Activated naive CD4-positive, alpha-beta T cell treated with anti-CD3 and anti-CD28 coated beads, Interleukin-2, amount 50 U/mL, for 16 hours (primary cell): ENCODE measurements around the gene STK39.

ENCODE experiments used
- DNase-seq: peaks from one replicate; pipeline ENCODE4 v3.0.0-alpha.2; 2020

STK39 gene

DNA sequence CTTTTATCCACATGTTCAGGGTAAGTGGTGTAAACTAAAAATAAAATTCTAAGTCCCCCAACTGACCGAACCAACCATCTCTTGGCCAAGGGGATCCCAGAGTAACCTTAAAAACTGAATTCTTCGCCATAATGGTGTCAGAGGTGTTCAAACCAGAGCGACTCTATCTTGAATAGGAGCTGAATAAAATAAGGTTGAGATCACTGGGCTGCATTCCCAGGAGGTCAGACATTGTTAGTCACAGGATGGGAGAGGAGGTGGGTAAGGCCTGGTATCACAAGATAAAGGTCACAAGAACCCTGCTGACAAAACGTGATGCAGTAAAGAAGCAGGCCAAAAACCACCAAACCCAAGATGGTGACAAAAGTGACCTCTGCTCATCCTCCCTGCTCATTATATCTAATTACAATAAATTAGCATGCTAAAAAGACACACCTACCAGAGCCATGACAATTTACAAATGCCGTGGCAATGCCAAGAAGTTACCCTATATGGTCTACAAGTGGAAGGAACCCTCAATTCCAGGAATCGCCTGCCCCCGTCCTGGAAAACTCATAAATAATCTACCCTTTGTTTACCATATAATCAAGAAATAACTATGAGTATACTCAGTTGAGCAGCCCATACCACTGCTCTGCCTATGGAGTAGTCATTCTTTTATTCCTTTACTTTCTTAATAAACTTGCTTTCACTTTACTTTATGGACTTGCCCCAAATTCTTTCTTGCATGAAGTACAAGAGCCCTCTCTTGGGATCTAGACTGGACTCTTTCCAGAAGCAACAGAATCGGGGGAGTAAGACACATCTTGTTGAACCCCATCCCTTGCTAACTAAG lies 302.4 kb downstream of the STK39 start:
- no peak for DNase-seq

DNA sequence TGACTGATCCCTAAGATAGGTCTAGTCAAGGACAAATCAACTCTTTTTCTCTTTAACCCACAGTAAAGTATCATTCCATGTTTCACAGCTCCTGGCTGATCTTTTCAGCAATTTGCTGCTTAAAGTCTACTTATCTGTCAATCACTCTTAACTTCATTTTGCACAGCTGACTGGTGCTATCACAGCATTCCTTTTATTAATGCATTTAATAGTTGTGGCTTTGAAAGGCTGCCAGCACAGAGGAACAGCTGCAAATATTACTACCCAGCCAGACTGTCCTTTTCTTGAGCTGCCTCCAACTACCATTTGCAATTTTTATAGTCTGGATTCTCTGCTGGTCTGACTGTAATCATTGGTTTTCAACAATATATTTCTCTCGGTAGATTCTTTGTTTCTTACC lies 303.5 kb downstream of the STK39 start:
- DNase-seq: no peak

DNA sequence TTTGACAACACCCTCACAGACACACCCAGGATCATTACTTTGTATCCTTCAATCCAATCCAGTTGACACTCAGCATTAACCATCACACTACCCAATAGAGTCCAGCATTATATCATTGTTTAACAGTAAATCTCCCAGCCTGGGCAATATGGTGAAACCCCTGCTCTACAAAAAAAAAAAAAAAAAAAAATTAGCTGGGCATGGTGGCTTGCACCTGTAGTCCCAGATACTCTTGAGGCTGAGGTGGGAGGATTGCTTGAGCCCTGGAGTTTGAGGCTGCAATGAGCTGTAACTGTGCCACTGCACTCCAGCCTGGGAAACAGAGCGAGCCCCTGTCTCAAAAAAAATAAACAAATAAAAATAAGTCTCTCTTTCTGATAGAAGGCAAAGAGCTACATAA lies 304.0 kb downstream of the STK39 start:
- DNase-seq: no peak

DNA sequence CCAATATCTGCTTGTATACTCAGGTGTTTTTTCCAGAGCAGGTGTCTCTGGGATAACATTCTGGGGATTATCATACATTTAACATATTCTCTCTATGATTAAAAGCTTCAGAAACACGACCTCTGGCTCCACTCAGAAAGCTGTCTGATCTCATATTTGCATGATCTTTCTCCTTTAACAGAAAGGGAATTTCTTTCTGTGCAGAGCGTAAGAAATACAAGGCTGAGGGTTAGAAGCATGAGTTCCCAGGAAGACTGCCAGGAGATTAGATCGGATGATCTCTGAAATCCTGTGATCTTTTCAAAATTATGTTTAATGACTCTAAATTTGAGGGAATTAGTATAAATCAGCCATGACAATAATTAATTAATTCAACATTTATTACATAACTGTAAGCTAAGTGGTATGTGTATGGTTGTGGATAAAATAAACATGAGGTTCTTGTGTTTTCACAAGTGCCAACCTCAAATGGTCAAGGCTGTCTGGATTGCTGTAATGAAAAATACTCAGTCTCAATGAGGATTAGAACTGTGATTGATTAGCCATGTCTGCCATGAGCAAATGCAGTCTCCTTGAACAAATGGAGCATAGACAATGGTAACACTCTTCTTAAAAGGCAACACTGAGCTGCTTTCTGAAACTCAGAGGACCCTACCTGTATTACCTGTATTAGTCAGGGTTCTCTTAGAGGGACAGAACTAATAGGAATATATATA lies 304.9 kb downstream of the STK39 start:
- no peak for DNase-seq

DNA sequence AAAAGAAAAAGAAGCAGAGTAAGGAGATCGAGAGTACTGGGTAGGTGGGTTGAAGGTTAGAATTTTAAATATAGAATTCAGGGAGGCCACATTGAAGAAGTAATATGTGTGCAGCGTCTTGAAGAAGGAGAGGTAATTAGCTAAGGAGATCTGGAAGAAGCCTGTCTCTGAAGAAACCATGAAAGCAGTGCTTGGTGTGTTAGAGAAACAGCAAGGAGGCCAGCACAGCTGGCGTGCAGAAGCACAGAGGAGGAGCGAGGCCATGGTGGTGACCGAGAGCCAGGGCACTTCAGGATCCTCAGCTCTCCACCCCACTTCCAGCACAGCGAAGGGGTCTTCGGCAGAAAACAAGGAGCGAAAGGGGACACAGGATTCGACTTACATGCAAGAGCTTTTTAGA lies 305.8 kb downstream of the STK39 start:
- DNase-seq: no peak

DNA sequence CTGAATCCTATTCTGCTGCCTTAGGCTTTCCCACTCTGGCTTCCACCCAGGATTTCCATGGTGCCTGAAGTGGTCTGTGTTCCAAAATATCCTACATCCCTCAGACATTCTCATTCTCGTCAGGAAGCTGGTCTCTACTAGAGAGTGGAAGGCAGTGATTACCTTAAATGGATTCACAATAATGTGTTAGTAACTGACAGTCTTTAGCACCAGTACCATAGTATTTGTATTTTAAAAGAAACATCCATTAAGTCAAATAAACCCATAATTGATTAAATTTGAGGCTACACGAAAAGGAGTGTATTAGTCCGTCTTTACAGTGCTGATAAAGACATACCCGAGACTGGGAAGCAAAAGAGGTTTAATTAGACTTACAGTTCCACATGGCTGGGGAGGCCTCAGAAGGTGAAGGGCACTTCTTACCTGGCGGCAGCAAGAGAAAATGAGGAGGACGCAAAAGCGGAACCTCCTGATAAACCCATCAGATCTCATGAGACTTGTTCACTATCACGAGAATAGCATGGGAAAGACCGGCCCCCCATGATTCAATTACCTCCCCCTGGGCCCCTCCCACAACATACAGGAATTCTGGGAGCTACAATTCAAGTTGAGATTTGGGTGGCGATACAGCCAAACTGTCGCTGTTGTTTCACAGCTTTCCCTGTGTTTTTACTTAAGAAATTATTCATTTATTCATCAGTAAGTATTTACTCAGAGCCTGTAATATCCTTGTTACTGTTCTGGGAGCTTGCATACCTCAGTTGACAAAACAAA lies 306.5 kb downstream of the STK39 start:
- DNase-seq: no peak

DNA sequence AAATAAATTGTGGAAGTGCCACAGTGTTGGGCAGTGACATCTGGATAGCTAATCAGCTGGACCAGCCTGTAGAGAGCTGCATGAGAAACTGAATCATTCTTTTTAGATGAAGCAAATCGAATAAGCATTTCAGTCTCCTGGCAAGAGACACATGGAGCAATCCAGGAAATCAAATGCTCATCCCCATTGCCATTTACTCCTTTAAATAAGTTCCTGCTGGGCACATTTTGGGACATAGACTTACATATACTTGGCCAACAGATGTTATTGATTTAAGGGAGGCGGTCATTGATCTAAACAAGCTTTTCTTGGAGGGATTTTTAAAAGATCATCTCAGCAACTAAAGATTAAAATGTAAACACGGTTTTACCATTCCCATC lies 307.1 kb downstream of the STK39 start:
- no peak for DNase-seq

DNA sequence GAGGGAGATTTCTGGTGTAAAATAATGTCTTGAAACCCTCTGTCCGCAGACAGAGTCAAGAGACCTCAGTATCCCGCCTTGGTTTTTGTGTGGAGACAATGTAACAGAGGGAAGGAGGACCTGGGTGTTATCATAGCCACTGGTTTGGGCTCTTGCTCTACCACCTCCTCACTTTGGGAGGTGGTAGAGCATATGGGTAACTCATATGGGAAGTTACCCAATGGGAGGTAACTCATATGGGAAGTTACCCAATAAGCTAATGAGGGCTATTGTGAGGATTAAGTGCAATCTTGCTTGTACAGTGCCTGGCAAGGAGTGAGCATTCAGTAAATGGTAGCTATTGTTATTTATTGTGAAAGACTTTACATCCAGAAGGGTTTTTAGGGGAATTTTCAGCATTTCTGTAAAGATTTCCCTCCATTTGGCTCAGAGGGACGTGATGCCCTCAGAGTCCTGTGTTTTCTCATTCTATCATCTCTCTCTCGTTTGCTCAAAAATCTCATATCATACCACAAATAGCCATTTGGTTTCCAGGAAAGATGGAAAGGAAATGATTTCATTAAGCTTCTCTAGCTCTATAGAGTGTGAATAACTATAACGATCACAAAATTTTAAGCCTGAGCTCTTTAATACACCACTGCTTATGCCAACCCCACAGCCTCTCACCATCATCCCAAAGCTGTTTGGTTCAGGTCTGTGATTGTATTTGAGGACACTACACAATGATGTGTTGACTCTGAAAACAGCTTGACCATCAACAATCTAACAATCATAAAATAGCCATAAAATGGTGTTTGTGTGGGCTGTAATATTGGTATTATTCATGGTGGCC lies 307.7 kb downstream of the STK39 start:
- no peak for DNase-seq

DNA sequence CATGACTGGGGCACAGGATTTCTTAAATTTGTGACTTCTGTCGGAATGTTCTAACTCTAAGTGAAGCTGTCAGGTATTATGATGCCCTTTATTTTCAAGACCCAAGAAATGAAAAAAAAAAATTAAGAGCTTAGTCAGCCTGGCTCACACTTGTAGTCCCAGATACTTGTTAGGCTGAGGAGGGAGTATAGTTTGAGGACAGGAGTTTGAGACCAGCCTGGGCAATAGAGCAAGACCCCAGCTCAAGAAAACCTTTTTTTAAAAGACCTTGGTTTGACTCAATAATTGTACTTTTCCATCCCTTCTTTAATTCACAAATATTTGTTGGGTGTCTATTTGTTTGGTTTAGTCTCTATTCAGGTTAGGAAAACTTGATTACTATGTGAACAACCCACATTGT lies 310.0 kb downstream of the STK39 start:
- no peak for DNase-seq

DNA sequence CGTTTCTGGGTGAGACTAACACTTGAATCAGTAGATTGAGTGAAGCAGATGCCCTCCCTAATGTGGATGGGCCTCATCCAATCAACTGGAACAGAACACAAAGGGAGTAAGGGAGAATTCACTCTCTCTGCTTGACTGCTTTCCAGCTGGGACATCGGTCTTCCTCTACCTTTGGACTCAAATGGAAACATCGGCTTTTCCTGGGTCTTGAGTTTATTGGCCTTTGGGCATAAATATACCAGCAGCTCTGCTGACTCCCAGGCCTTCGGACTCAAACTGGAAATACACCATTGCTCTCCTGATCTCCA lies 311.6 kb downstream of the STK39 start:
- DNase-seq: no peak

DNA sequence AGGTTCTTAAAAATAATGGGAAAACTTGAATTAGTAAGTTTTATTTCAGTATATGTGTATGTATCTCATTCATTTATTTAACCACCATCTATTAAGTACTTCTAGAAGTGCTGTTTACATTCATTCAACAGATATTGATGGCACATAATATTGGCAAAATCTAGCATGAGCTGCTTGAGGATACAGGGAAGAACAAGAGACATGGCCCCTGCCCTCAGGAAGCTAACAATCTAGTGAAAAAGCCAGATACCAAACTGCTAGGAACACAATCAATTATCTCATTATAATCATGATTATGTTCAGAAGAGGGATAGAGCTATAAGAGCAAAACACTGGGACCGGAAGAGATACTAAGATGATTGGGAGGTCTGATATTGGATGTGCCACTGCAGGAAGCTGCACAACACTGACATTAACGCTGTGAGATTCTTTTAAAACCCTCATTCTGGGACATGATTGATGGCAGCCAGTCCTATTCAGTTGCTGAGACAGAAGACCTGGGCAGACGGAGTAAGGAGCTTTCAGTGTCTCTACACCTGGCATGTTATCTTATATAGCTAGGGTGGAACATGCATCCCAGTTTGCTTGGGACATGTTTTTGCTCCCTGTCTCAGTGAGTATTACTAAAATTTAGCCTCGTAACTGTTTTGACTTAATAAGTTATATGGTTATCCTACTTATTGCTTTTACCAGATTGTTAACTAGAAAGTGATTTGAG lies 314.1 kb downstream of the STK39 start:
- no peak for DNase-seq

DNA sequence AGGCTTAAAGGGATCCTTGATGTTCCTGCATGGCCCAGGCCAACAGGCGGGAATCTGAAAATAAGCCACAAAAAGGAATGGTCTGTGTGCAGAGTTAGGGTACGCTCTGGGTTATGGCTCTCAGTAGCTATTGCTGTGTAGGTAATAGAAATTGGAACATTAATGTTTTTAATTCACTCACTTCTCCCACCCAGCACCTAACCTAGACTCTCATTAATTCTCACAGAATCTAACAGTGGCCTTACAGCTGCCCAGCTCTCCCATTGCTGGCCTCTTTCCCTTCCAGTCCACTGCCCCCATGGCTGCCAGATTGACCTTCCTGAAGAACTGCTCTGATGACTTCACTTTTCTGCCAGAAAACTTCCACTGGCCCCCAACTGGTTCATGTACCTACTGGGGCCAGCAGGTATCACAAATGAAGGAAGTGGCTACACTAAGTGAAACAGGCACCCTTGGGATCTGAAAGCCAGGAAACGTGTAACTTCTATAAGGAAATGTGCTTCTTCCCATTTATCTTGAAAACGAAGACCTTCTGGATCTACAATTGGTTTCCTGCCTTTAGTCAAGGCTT lies 315.2 kb downstream of the STK39 start:
- no peak for DNase-seq

DNA sequence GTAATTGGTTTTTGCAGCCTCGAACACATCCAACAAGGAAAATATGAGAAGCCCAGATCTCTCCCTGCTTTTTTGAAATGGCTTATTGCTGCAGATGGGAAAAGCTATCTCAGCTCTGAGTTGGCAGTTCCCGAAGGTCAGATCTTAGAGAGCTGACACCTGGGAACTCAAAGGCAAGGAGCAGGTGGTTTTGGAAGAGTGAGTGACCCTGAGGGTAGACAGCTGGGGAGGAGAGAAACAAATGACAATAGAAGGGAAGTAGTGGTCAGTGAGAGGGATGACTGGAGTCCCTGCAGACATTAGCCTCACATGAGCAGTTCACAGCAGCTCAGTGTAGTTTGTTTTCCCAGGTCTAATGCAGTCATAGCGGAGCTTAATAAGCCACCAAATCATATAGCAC lies 317.9 kb downstream of the STK39 start:
- DNase-seq: no peak

DNA sequence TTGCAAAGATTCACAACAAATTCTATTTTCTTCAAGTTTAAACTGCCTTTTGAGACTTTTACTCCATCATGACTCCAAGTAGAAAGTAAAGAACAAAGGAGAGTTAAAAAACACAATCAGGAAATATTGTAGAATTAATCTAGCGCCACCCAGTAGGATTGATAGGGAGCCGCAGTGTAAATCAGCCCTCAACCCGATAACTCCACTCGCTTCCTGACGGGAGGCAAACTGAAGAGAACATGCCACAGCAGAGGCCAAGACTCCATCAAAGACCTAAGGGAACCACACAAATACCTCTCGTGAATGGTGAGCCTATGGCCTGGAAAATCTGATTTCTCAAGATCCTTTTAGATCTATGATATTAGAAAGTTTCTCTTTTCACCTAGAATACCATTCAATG lies 319.0 kb downstream of the STK39 start:
- no peak for DNase-seq

DNA sequence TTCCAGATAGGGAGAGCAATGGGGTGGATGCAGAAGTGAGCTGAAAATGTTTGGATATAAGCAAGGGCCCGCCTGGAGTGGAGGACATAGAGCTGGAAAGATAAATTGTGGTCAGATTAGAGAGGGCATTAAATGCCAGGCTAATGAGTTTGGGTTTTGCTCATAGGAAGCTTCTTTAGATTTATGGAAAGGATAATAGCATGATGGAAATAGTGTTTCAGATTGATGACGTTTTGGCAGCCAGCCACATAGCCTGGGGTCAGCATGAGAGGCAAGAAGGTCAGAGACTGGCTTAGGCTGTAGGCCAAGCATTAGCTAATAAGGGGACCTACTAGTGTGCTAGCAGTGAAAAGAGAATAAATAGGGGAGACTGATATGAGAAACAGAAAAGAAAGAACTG lies 321.6 kb downstream of the STK39 start:
- DNase-seq: no peak

DNA sequence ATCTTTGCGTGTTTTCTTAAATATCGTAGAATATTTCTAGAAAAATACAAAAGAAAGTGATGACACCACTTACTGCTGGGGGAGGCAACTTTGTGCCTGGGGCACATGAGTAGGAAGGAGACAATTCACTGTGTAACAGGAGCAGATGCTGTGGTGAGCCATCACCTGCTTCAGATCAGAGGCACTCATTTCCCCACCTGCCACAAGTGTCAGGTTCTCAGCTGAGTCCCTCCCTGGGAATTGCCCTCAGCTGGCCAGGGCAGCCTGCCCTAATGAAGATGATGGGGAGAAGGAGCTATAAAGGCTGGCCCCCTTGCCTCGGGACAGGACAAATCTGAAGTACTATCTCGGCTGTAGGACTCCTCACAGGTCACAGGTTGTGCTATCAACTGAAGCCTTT lies 322.8 kb downstream of the STK39 start:
- DNase-seq: no peak

DNA sequence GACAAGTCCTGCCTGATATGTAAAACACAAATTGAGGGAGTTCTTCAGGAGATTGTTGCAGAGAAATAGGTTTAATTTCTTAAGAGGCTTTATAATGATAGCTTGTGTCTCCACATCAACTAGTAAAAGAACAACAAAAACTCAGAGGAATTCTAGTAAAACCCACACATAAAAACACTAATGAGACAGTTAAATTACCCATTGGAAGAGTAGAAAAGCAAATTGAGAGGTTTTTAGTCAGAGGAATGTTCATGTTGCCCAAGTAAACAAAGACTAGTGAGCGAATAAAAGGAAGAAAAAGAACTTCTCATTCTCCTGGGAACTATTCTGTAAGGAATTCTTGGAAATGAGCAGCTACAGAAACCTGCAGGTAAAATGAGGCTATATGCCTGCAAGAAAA lies 330.6 kb downstream of the STK39 start:
- DNase-seq: no peak

DNA sequence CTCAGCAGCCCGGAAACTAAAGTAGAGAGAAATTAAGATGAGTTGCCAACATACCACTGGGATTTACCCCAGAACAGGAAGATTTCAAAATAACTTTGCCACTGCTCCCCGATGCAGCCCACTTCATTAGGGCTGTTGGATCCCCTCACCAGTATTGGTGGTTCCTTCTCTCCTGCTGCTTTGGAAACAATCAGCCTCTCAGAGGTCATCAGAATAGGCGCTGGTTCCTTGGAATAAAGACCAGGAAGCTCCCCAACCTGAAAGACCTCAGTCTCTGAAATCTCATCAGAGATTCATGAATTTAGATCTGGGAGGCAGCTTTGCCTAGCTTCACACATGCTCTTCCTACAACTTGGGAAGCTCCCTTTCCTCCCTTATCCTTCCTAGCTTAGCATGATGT lies 332.4 kb downstream of the STK39 start:
- DNase-seq: no peak

DNA sequence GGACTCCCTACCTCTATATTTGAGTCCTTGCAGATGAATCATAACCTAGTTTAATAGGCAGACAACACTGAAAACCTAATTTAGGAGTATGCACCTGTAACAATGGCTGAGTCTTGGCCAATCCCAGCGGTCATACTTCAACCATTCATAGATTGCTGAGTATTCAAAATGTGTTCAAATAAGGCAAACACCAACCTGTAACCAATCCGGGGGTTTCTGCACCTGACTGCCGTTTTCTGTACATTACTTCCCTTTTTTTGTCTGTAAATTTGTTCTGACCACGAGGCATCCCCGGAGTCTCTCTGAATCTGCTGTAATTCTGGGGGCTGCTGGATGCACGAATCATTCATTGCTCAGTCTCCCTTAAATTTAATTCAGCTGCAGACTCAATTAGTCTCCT lies 338.6 kb downstream of the STK39 start:
- DNase-seq: no peak

DNA sequence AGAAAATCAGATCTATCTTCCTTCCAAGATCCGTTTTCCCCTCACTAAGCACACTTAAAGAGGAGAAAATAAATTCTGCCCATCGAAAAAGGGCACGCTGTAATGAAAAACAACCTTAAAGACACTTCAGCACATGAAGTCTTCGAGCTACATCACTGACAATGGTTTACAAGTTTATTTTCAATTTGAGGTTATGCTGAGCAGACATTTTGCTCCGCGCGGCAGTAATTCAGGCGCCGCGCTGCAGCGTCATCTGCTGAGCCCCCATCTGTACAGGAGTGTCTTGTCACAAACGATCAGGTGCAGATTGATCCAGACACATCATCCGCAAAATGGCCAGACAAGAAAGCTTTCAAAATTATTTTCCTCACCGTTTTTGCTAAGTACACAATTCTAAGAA lies 341.7 kb downstream of the STK39 start:
- no peak for DNase-seq
